GM23338 (cell line): ENCODE data around the gene MRPL34. TPM values are rescaled to one million over a fixed set of nuclear protein-coding genes. Genes with fewer than 3 reads are reported as not detected.

Experiments
- ATAC-seq: fragments of 200-7000 bp; cut with Tn5 transposase; 3 replicates; pipeline ENCODE4 v1.9.1; 2020
- DNase-seq: peaks from one replicate; pipeline ENCODE4 v3.0.0-alpha.2; 2015; ENCODE audit warnings: low spot score
- H2AFZ ChIP-seq: fragments of 200-600 bp; sonication (generic); 2 replicates; pipeline ENCODE4 v1.8.0; 2016; ENCODE audit warnings: antibody characterized with exemption, mild to moderate bottlenecking, moderate library complexity
- H3F3A ChIP-seq: fragments of 200-600 bp; sonication (generic); replicated peaks from 2 replicates; pipeline ENCODE4 v1.8.0; 2017; ENCODE audit warnings: antibody characterized with exemption, mixed run types, low read depth
- H3K27ac ChIP-seq: fragments of 200-600 bp; sonication (generic); 2 replicates; pipeline ENCODE4 v1.6.1; 2016; ENCODE audit warnings: low read depth
- H3K27me3 ChIP-seq: fragments of 200-600 bp; sonication (generic); 2 replicates; pipeline ENCODE4 v1.8.0; 2016; ENCODE audit warnings: mild to moderate bottlenecking, mixed run types, moderate library complexity; ENCODE audit not compliant: insufficient read depth
- H3K36me3 ChIP-seq: fragments of 200-600 bp; sonication (generic); 2 replicates; pipeline ENCODE4 v1.8.0; 2016; ENCODE audit warnings: mild to moderate bottlenecking; ENCODE audit not compliant: insufficient read depth
- H3K4me1 ChIP-seq: fragments of 200-600 bp; sonication (generic); 2 replicates; pipeline ENCODE4 v1.8.0; 2016; ENCODE audit warnings: mild to moderate bottlenecking, moderate library complexity; ENCODE audit not compliant: insufficient read depth
- H3K4me2 ChIP-seq: fragments of 200-600 bp; sonication (generic); 2 replicates; pipeline ENCODE4 v1.7.1; 2017; ENCODE audit warnings: mixed run types
- H3K4me3 ChIP-seq: fragments of 200-600 bp; sonication (generic); 2 replicates; pipeline ENCODE4 v1.6.1; 2016; ENCODE audit warnings: mixed run types
- H3K79me2 ChIP-seq: fragments of 200-600 bp; sonication (generic); replicated peaks from 2 replicates; pipeline ENCODE4 v1.8.0; 2017; ENCODE audit warnings: mild to moderate bottlenecking; ENCODE audit not compliant: insufficient read depth
- H3K9me2 ChIP-seq: fragments of 200-600 bp; sonication (generic); 2 replicates; pipeline ENCODE4 v1.8.0; 2017; ENCODE audit not compliant: insufficient read depth
- H4K20me1 ChIP-seq: fragments of 200-600 bp; sonication (generic); replicated peaks from 2 replicates; pipeline ENCODE4 v1.8.0; 2017; ENCODE audit warnings: mild to moderate bottlenecking; ENCODE audit not compliant: insufficient read depth
- H3K27ac Mint-ChIP-seq: 2 replicates; pipeline ENCODE4 v1.8.0; 2020; ENCODE audit warnings: inconsistent platforms, mild to moderate bottlenecking, moderate library complexity, mixed read lengths
- H3K27me3 Mint-ChIP-seq: 3 replicates; pipeline ENCODE4 v1.8.0; 2022; ENCODE audit warnings: low read depth, mild to moderate bottlenecking, moderate library complexity, mixed read lengths, inconsistent platforms; ENCODE audit not compliant: insufficient read depth, poor library complexity
- H3K36me3 Mint-ChIP-seq: 3 replicates; pipeline ENCODE4 v1.8.0; 2021; ENCODE audit warnings: low read depth, mild to moderate bottlenecking, inconsistent platforms, moderate library complexity, mixed read lengths
- H3K4me1 Mint-ChIP-seq: 3 replicates; pipeline ENCODE4 v1.8.0; 2020; ENCODE audit warnings: mild to moderate bottlenecking, inconsistent platforms, mixed read lengths
- H3K4me3 Mint-ChIP-seq: 3 replicates; pipeline ENCODE4 v1.8.0; 2021; ENCODE audit warnings: moderate library complexity, mild to moderate bottlenecking, inconsistent platforms, mixed read lengths
- H3K9me3 Mint-ChIP-seq: 3 replicates; pipeline ENCODE4 v1.8.0; 2020; ENCODE audit warnings: moderate library complexity, mild to moderate bottlenecking, inconsistent platforms, mixed read lengths
- CREB1 ChIP-seq: fragments of 250-450 bp; sonication (Bioruptor Pico); IDR thresholded peaks from 2 replicates; pipeline ENCODE4 v1.5.0; 2020; ENCODE audit warnings: low read depth, mild to moderate bottlenecking, moderate library complexity
- CTCF ChIP-seq, 2 experiments: fragments of 200-600 bp in 1 of 2; sonication (generic) in 1 of 2; conservative IDR thresholded peaks; 2 replicates each; pipeline versions ENCODE4 v1.5.1 to v1.6.1; 2016 to 2017; ENCODE audit warnings: antibody characterized with exemption in 2 of 2, low read depth in 2 of 2, mild to moderate bottlenecking in 2 of 2, moderate library complexity in 1 of 2
- EZH2 ChIP-seq: fragments of 200-600 bp; sonication (generic); IDR thresholded peaks from one replicate; pipeline ENCODE4 v1.8.0; 2017; ENCODE audit warnings: antibody characterized with exemption, mild to moderate bottlenecking, low read depth; ENCODE audit not compliant: unreplicated experiment
- EZH2phosphoT487 ChIP-seq: fragments of 200-600 bp; sonication (generic); IDR thresholded peaks from one replicate; pipeline ENCODE4 v1.8.1; 2018; ENCODE audit warnings: antibody characterized with exemption; ENCODE audit not compliant: unreplicated experiment
- JUNB ChIP-seq: IDR thresholded peaks from one replicate; pipeline ENCODE4 v1.6.1; 2016; ENCODE audit warnings: antibody characterized with exemption; ENCODE audit not compliant: unreplicated experiment
- NANOG ChIP-seq: IDR thresholded peaks from 2 replicates; pipeline ENCODE4 v1.6.1; 2016; ENCODE audit warnings: antibody characterized with exemption, borderline replicate concordance
- POLR2AphosphoS5 ChIP-seq: IDR thresholded peaks from 2 replicates; pipeline ENCODE4 v1.6.1; 2016; ENCODE audit warnings: antibody characterized with exemption, low read depth
- REST ChIP-seq: IDR thresholded peaks from one replicate; pipeline ENCODE4 v1.6.1; 2018; ENCODE audit warnings: antibody characterized with exemption; ENCODE audit not compliant: unreplicated experiment
- STAT1 ChIP-seq: IDR thresholded peaks from one replicate; pipeline ENCODE4 v1.6.1; 2016; ENCODE audit warnings: antibody characterized with exemption; ENCODE audit not compliant: unreplicated experiment
- ZNF114 ChIP-seq: fragments of 250-450 bp; sonication (Bioruptor Pico); IDR thresholded peaks from 2 replicates; pipeline ENCODE4 v1.5.0; 2020; ENCODE audit warnings: mild to moderate bottlenecking, moderate library complexity
- ZNF331 ChIP-seq: fragments of 250-450 bp; sonication (Bioruptor Pico); IDR thresholded peaks from 2 replicates; pipeline ENCODE4 v1.5.0; 2020; ENCODE audit warnings: low read depth, mild to moderate bottlenecking, moderate library complexity
- ZNF462 ChIP-seq: fragments of 250-450 bp; sonication (Bioruptor Pico); IDR thresholded peaks from 2 replicates; pipeline ENCODE4 v1.5.0; 2020; ENCODE audit warnings: mild to moderate bottlenecking, moderate library complexity
- polyA plus RNA-seq: library from polyadenylated mRNA; unstranded; fragments of >200 nt; fragmentation: Nextera tagmentation; extraction: Ambion mirVana; gene quantifications from 2 replicates; pipeline ENCODE4 v1.2.1, GENCODE V29; 2016
- total RNA-seq: library from RNA; depleted of rRNA; stranded (reverse); fragments of >200 nt; shearing (Covaris generic); gene quantifications from 2 replicates; pipeline ENCODE4 v1.2.3, GENCODE V29; 2014
- TF ChIP-seq, protein P1 (sequence below): IDR thresholded peaks from 2 replicates; pipeline ENCODE4 v1.6.1; 2016; ENCODE audit warnings: antibody characterized with exemption

The MRPL34 gene
- total and polyA plus RNA-seq, 2 experiments from 2014 or later, result 59.9 to 266 TPM

GRCh38 chr19:17303940-17304267, 1.8 kb upstream of the MRPL34 start:
- H3K9me2 ChIP-seq, result no peaks in the 10 kb centered on the region

More at GRCh38 chr19:17303940-17304267, 1.8 kb upstream of the MRPL34 start:
- Mint-ChIP-seq H3K27me3 (peaks cover 23% of the 10 kb centered on the region), H3K4me3 (peak overlapping the region; percentile 70), H3K4me1 (peaks cover 36% of the 10 kb centered on the region), H3K9me3 (no peaks in the 10 kb centered on the region; the same call in 1 of the 3 replicates), H3K27ac (no peak overlapping the region), H3K36me3 (peaks cover 8% of the 10 kb centered on the region)
- Histone ChIP-seq H3F3A (peaks cover 37% of the 10 kb centered on the region), H3K4me1 (peaks cover 37% of the 10 kb centered on the region), H2AFZ (no peak overlapping the region), H3K4me2 (peak overlapping the region; percentile 75), H4K20me1 (peaks cover 3% of the 10 kb centered on the region; the same call in 1 of the 2 replicates), H3K36me3 (no peaks in the 10 kb centered on the region), H3K4me3 (peak overlapping the region; percentile 74; the same call in 1 of the 2 replicates), H3K27ac (no peak overlapping the region), H3K79me2 (peaks cover 10% of the 10 kb centered on the region), H3K27me3 (no peaks in the 10 kb centered on the region)
- no peak for ATAC-seq
- TF ChIP-seq EZH2 (no peak), CREB1 (no peak), JUNB (no peak), STAT1 (no peak), ZNF114 (no peak), EZH2phosphoT487 (no peak), REST (no peak), POLR2AphosphoS5 (no peak), ZNF331 (no peak), NANOG (no peak), CTCF (conservative IDR thresholded peaks at IDR 0.05; ENCODE audit: low read depth in 2 of 2) (no peak), ZNF462 (CRISPR knock-in tag) (no peak)
- TF ChIP-seq, protein P1, sequence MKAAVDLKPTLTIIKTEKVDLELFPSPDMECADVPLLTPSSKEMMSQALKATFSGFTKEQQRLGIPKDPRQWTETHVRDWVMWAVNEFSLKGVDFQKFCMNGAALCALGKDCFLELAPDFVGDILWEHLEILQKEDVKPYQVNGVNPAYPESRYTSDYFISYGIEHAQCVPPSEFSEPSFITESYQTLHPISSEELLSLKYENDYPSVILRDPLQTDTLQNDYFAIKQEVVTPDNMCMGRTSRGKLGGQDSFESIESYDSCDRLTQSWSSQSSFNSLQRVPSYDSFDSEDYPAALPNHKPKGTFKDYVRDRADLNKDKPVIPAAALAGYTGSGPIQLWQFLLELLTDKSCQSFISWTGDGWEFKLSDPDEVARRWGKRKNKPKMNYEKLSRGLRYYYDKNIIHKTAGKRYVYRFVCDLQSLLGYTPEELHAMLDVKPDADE, result no peak
- DNase-seq, result no peak
